H1 (cell line): ENCODE data around the gene SULF2. TPM values are rescaled to one million over a fixed set of nuclear protein-coding genes. Genes with fewer than 3 reads are reported as not detected.

Experiments
- CTCF ChIA-PET: fragments of 300-600 bp; sonication (Branson Sonifier 250); formaldehyde crosslinking; loops from one replicate; lab custom pipeline; 2021; ENCODE audit not compliant: partially characterized antibody; lab: Charles Lee
- POLR2A ChIA-PET: fragments of 300-600 bp; sonication (Branson Sonifier 250); formaldehyde crosslinking; loops from one replicate; lab custom pipeline; 2021; ENCODE audit warnings: inconsistent platforms; ENCODE audit not compliant: partially characterized antibody; lab: Charles Lee
- DNase-seq, 2 experiments: peaks; one replicate each; pipeline versions ENCODE4 v3.0.0 to v3.0.0-alpha.2; 2010 to 2022; ENCODE audit warnings: low spot score in 2 of 2, low read depth in 1 of 2, mixed read lengths in 1 of 2
- FAIRE-seq: peaks from 2 replicates; lab custom pipeline; 2011; peaks lifted over from hg19 to GRCh38; lab: Jason Lieb, UNC
- H2AFZ ChIP-seq: 2 replicates; pipeline ENCODE4 v1.8.1; 2012; ENCODE audit warnings: low read length, inconsistent platforms
- H2AK5ac ChIP-seq: 2 replicates; pipeline ENCODE4 v1.6.1; 2013; ENCODE audit warnings: low read depth, low read length
- H2BK120ac ChIP-seq: replicated peaks from 2 replicates; pipeline ENCODE3; 2013; ENCODE audit warnings: low read depth, low read length, inconsistent platforms
- H2BK12ac ChIP-seq: 2 replicates; pipeline ENCODE4 v1.6.1; 2013; ENCODE audit warnings: low read depth, low read length
- H2BK15ac ChIP-seq: 2 replicates; pipeline ENCODE4 v1.6.1; 2013; ENCODE audit warnings: low read length
- H2BK20ac ChIP-seq: 2 replicates; pipeline ENCODE4 v1.6.1; 2013; ENCODE audit warnings: low read length
- H2BK5ac ChIP-seq: 2 replicates; pipeline ENCODE4 v1.6.1; 2013; ENCODE audit warnings: low read depth, low read length
- H3K14ac ChIP-seq: 2 replicates; pipeline ENCODE4 v1.6.1; 2013; ENCODE audit warnings: inconsistent platforms; ENCODE audit not compliant: insufficient read length
- H3K18ac ChIP-seq: 2 replicates; pipeline ENCODE4 v1.6.1; 2013; ENCODE audit warnings: low read length; ENCODE audit errors: extremely low read depth
- H3K23ac ChIP-seq: 2 replicates; pipeline ENCODE4 v1.6.1; 2013; ENCODE audit warnings: inconsistent platforms; ENCODE audit not compliant: insufficient read length
- H3K23me2 ChIP-seq: 2 replicates; pipeline ENCODE4 v1.6.1; 2013; ENCODE audit warnings: low read depth, low read length
- H3K27ac ChIP-seq: 2 replicates; pipeline ENCODE4 v1.6.1; 2011; ENCODE audit warnings: low read depth, low read length, inconsistent platforms
- H3K27me3 ChIP-seq, 4 experiments: replicated peaks in 1 of 4; 1 replicate in 1 of 4; 2 replicates in 3 of 4; pipeline versions ENCODE4 v1.6.1 to v1.8.1; 2011 to 2013; ENCODE audit warnings: low read length in 3 of 4, mild to moderate bottlenecking in 3 of 4, inconsistent platforms in 2 of 4, mixed read lengths in 2 of 4, moderate library complexity in 1 of 4; ENCODE audit not compliant: control insufficient read depth in 3 of 4, insufficient read depth in 3 of 4; ENCODE audit errors: extremely low read depth in 1 of 4
- H3K36me3 ChIP-seq, 4 experiments: 2 replicates each; pipeline versions ENCODE4 v1.6.1 to v1.8.1; 2011 to 2013; ENCODE audit warnings: mild to moderate bottlenecking in 4 of 4, low read length in 3 of 4, moderate library complexity in 2 of 4, control low read depth in 1 of 4, inconsistent platforms in 1 of 4; ENCODE audit not compliant: insufficient read depth in 4 of 4, control insufficient read depth in 2 of 4
- H3K4ac ChIP-seq: replicated peaks from 2 replicates; pipeline ENCODE3; 2013; ENCODE audit warnings: low read length, low read depth, mixed read lengths, inconsistent platforms; ENCODE audit not compliant: insufficient read length
- H3K4me1 ChIP-seq, 4 experiments: replicated peaks in 1 of 4; 1 replicate in 1 of 4; 2 replicates in 3 of 4; pipeline versions ENCODE4 v1.6.1 to v1.8.1; 2011 to 2013; ENCODE audit warnings: low read length in 3 of 4, inconsistent platforms in 2 of 4, mixed read lengths in 1 of 4; ENCODE audit not compliant: insufficient read depth in 4 of 4, control insufficient read depth in 3 of 4
- H3K4me2 ChIP-seq, 2 experiments: 2 replicates each; pipeline versions ENCODE4 v1.6.1 to v1.8.1; 2011 to 2013; ENCODE audit warnings: low read depth in 2 of 2, low read length in 2 of 2, control low read depth in 1 of 2, inconsistent platforms in 1 of 2, mild to moderate bottlenecking in 1 of 2; ENCODE audit not compliant: insufficient read depth in 1 of 2
- H3K4me3 ChIP-seq, 4 experiments: fragments of 200-600, 300-600 bp in 1 of 4; sonication (generic), shearing (Covaris generic), sonication (Bioruptor Twin) in 1 of 4; 2 replicates each; pipeline versions ENCODE4 v1.5.1 to v1.8.1; 2011 to 2016; ENCODE audit warnings: low read length in 4 of 4, low read depth in 3 of 4, control low read depth in 2 of 4, inconsistent platforms in 2 of 4, mild to moderate bottlenecking in 2 of 4, mixed read lengths in 1 of 4, moderate library complexity in 1 of 4; ENCODE audit not compliant: insufficient read depth in 2 of 4; ENCODE audit errors: extremely low read depth in 1 of 4
- H3K56ac ChIP-seq: replicated peaks from 2 replicates; pipeline ENCODE3; 2013; ENCODE audit warnings: low read depth, mild to moderate bottlenecking, mixed read lengths, low read length, inconsistent platforms; ENCODE audit not compliant: insufficient read length
- H3K79me1 ChIP-seq: 2 replicates; pipeline ENCODE4 v1.6.1; 2013; ENCODE audit warnings: low read depth, low read length, control low read depth
- H3K79me2 ChIP-seq, 2 experiments: 2 replicates each; pipeline versions ENCODE4 v1.6.1 to v1.8.1; 2012 to 2013; ENCODE audit warnings: low read length in 2 of 2, mild to moderate bottlenecking in 2 of 2, inconsistent platforms in 1 of 2; ENCODE audit not compliant: insufficient read depth in 2 of 2, control insufficient read depth in 1 of 2
- H3K9ac ChIP-seq, 4 experiments: replicated peaks in 1 of 4; 1 replicate in 1 of 4; 2 replicates in 3 of 4; pipeline versions ENCODE4 v1.6.1 to v1.8.1; 2011 to 2013; ENCODE audit warnings: low read depth in 3 of 4, low read length in 3 of 4, control low read depth in 2 of 4, mild to moderate bottlenecking in 2 of 4, moderate library complexity in 2 of 4, inconsistent platforms in 1 of 4; ENCODE audit errors: extremely low read depth in 1 of 4
- H3K9me3 ChIP-seq, 2 experiments: 2 replicates each; pipeline versions ENCODE4 v1.6.1 to v1.8.1; 2012 to 2013; ENCODE audit warnings: mild to moderate bottlenecking in 2 of 2, moderate library complexity in 2 of 2, control low read depth in 1 of 2, inconsistent platforms in 1 of 2, low read depth in 1 of 2, low read length in 1 of 2, mixed read lengths in 1 of 2; ENCODE audit not compliant: insufficient read depth in 2 of 2
- H4K20me1 ChIP-seq, 2 experiments: replicated peaks in 1 of 2; 2 replicates each; pipeline versions ENCODE3 to v1.8.1; 2011 to 2013; ENCODE audit warnings: inconsistent platforms in 2 of 2, low read length in 2 of 2, mild to moderate bottlenecking in 1 of 2; ENCODE audit not compliant: insufficient read depth in 2 of 2, control insufficient read depth in 1 of 2
- H4K5ac ChIP-seq: 2 replicates; pipeline ENCODE4 v1.6.1; 2013; ENCODE audit warnings: low read length, low read depth, mixed read lengths, inconsistent platforms; ENCODE audit not compliant: insufficient read length
- H4K8ac ChIP-seq: 2 replicates; pipeline ENCODE4 v1.8.0; 2013; ENCODE audit warnings: mild to moderate bottlenecking, moderate library complexity, low read length, inconsistent platforms; ENCODE audit not compliant: insufficient read depth; ENCODE audit errors: extremely low read depth
- H4K91ac ChIP-seq: replicated peaks from 2 replicates; pipeline ENCODE3; 2013; ENCODE audit warnings: low read length, mixed read lengths, inconsistent platforms; ENCODE audit not compliant: insufficient read length
- SAP30 ChIP-seq: fragments of 300-600 bp; sonication (generic); IDR thresholded peaks from 2 replicates; pipeline ENCODE4 v1.7.1; 2012; ENCODE audit warnings: low read length, moderate library complexity, mild to moderate bottlenecking, inconsistent platforms; ENCODE audit not compliant: insufficient read depth, insufficient replicate concordance
- SIRT6 ChIP-seq: IDR thresholded peaks from one replicate; pipeline ENCODE4 v1.7.1; 2012; ENCODE audit warnings: low read length, inconsistent platforms
- WGBS, 2 experiments: shearing (Covaris generic) in 1 of 2; methylation state at CpG; one replicate each; pipeline versions ENCODE4 v1.1.6 to v1.1.7; 2013 to 2015; ENCODE audit warnings: low lambda C conversion rate in 2 of 2, mixed read lengths in 2 of 2, inconsistent platforms in 1 of 2, low coverage in 1 of 2, missing lambda C conversion rate in 1 of 2; ENCODE audit not compliant: insufficient replicate concordance in 2 of 2, insufficient coverage in 1 of 2, insufficient read length in 1 of 2; ENCODE audit errors: extremely low coverage in 1 of 2, missing lambda C conversion rate in 1 of 2; 5-methylcytosine and 5-hydroxymethylcytosine counted together
- polyA plus RNA-seq, 7 experiments: library from polyadenylated mRNA; depleted of rRNA in 3 of 7; stranded (reverse) in 5 of 7; unstranded in 2 of 7; fragments of >200 nt in 5 of 7; fragments of 200-250 nt in 2 of 7; gene quantifications; 1 replicate in 5 of 7; 2 replicates in 1 of 7; 4 replicates in 1 of 7; pipeline versions ENCODE4 v1.2.1 to v1.2.3, GENCODE V29; 2011 to 2013; ENCODE audit warnings: missing spikeins in 2 of 7, mixed read lengths in 2 of 7
- total RNA-seq: library from RNA; stranded (reverse); fragmentation: NEBNext Ultra II Directional; extraction: Animal tissue kit (Norgen Biotek cat#: 25700); gene quantifications from 2 replicates; pipeline ENCODE4 v1.2.1, GENCODE V29; 2021

SULF2 gene
- total and polyA plus RNA-seq, 2 of the 8 experiments (the other 6 are each of a cell fraction or from before 2014, with no cell fraction given) = 15.7 to 28.2 TPM

GRCh38 chr20:47775039-47775438, 10.2 kb downstream of the SULF2 start:
- no peaks in the 10 kb centered on the region for H3K36me3 ChIP-seq
- H3K23ac ChIP-seq = no peak overlapping the region
- no peak overlapping the region for H2AK5ac ChIP-seq
- H4K91ac ChIP-seq = no peak overlapping the region
- H3K27ac ChIP-seq = no peak overlapping the region
- peaks cover 3 to 4% of the 10 kb centered on the region in 2 experiments; a peak in 1 of 4 replicates for H3K9me3 ChIP-seq
- H3K56ac ChIP-seq = no peak overlapping the region
- H3K4me1 ChIP-seq = no peaks in the 10 kb centered on the region
- H3K79me2 ChIP-seq = no peaks in the 10 kb centered on the region
- no peak overlapping the region for H4K8ac ChIP-seq
- H3K4me2 ChIP-seq = no peak overlapping the region
- no peak overlapping the region for H3K4me3 ChIP-seq
- no peak overlapping the region for H2BK15ac ChIP-seq
- H3K14ac ChIP-seq = no peak overlapping the region
- no peak overlapping the region for H2AFZ ChIP-seq
- TF ChIP-seq SIRT6 (no peak), SAP30 (no peak)
- H4K20me1 ChIP-seq = no peaks in the 10 kb centered on the region
- DNase-seq (no peak), FAIRE-seq (no peak)
- no peak overlapping the region for H2BK20ac ChIP-seq
- H2BK12ac ChIP-seq = no peak overlapping the region
- no peaks in the 10 kb centered on the region for H3K23me2 ChIP-seq
- H2BK5ac ChIP-seq = no peak overlapping the region
- no peak overlapping the region for H3K4ac ChIP-seq
- no peaks in the 10 kb centered on the region for H3K79me1 ChIP-seq
- no peak overlapping the region for H3K18ac ChIP-seq
- no peak overlapping the region for H4K5ac ChIP-seq
- no peak overlapping the region for H3K9ac ChIP-seq
- H3K27me3 ChIP-seq = no peaks in the 10 kb centered on the region
- H2BK120ac ChIP-seq = no peak overlapping the region
- WGBS, 2 experiments = 95% methylated on average over 5 of the region's 5 CpGs; no CpG with 5 or more reads in 1 of the 2 experiments
- POLR2A ChIA-PET = interaction anchor here (0.7 kb wide), 1 partner anchor 9 kb away, joined by 3 read pairs; no protein-coding TSS in a partner anchor
- CTCF ChIA-PET = interaction anchor here (0.6 to 3.5 kb wide), 4 partner anchors 9 to 429 kb away, joined by 3 to 14 read pairs (median 6); no protein-coding TSS in a partner anchor
